DOHH2 (cell line): ENCODE results near the gene AMOT.

Experiments
- EZH2phosphoT487 ChIP-seq: fragments of 200-600 bp; sonication (generic); IDR thresholded peaks from 2 replicates; pipeline ENCODE4 v1.6.1; 2017; ENCODE audit warnings: borderline replicate concordance, mild to moderate bottlenecking, antibody characterized with exemption, low read length, moderate library complexity, mixed read lengths
- TF ChIP-seq, protein P1 (sequence below): fragments of 200-600 bp; sonication (generic); IDR thresholded peaks from one replicate; pipeline ENCODE4 v1.5.1; 2014; ENCODE audit warnings: antibody characterized with exemption, mild to moderate bottlenecking, low read depth, low read length; ENCODE audit not compliant: poor library complexity, severe bottlenecking

- TF ChIP-seq, protein P1, sequence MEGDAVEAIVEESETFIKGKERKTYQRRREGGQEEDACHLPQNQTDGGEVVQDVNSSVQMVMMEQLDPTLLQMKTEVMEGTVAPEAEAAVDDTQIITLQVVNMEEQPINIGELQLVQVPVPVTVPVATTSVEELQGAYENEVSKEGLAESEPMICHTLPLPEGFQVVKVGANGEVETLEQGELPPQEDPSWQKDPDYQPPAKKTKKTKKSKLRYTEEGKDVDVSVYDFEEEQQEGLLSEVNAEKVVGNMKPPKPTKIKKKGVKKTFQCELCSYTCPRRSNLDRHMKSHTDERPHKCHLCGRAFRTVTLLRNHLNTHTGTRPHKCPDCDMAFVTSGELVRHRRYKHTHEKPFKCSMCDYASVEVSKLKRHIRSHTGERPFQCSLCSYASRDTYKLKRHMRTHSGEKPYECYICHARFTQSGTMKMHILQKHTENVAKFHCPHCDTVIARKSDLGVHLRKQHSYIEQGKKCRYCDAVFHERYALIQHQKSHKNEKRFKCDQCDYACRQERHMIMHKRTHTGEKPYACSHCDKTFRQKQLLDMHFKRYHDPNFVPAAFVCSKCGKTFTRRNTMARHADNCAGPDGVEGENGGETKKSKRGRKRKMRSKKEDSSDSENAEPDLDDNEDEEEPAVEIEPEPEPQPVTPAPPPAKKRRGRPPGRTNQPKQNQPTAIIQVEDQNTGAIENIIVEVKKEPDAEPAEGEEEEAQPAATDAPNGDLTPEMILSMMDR: no peak
- no peak for TF ChIP-seq EZH2phosphoT487
Observed at GRCh38 chrX:112857478-112857878, 16.8 kb upstream of the AMOT start.
